ENCODE measurements around the gene SAC3D1. TPM values are rescaled to one million over a fixed set of nuclear protein-coding genes. Genes with fewer than 3 reads are reported as not detected.
A peak's percentile ranks its signal among the peaks of the same experiment; 100 is the strongest.

The SAC3D1 gene
- total RNA-seq, 4 donors from 2014 or later: 2.1 to 13.1 (median 6.0) TPM

DNA sequence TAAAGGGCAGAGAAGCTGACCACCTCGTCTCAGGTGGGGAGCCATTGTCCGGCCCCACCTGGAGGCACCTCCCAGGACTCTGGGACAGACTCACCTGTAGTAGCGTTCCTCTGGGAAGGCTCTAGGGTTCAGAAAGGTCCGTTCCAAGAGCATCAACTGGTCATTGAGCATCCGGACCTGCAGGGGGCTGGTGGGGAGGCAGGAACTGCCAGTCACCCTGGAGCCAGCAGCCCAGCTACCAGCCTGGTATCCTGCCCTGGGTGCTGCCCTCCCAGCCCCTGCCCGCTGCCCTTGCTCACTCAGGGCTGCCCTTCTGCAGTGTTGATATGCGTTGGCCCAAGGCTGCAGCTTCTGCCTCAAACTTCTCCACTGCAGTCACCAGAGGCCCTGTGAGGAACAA lies 4.7 kb downstream of the SAC3D1 start:
- Histone ChIP-seq H3K9me3 (no peaks in the 10 kb centered on the region), H3K27me3 (no peaks in the 10 kb centered on the region), H3K4me1 (peaks cover 3 to 7% of the 10 kb centered on the region in 2 donors), H3K27ac (no peak overlapping the region), H3K4me3 (replicated peaks in 1 of 3) (no peak overlapping the region), H3K36me3 (no peaks in the 10 kb centered on the region)
- DNase-seq: no peak
- intact Hi-C loops (cut with DNase I): no loop called here
- WGBS, 2 donors: 86 to 89% methylated on average over 2 to 6 of the region's 7 CpGs
- TF ChIP-seq POLR2A (IDR thresholded peaks at IDR 0.05): no peak
- TF ChIP-seq, protein P1, sequence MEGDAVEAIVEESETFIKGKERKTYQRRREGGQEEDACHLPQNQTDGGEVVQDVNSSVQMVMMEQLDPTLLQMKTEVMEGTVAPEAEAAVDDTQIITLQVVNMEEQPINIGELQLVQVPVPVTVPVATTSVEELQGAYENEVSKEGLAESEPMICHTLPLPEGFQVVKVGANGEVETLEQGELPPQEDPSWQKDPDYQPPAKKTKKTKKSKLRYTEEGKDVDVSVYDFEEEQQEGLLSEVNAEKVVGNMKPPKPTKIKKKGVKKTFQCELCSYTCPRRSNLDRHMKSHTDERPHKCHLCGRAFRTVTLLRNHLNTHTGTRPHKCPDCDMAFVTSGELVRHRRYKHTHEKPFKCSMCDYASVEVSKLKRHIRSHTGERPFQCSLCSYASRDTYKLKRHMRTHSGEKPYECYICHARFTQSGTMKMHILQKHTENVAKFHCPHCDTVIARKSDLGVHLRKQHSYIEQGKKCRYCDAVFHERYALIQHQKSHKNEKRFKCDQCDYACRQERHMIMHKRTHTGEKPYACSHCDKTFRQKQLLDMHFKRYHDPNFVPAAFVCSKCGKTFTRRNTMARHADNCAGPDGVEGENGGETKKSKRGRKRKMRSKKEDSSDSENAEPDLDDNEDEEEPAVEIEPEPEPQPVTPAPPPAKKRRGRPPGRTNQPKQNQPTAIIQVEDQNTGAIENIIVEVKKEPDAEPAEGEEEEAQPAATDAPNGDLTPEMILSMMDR (IDR thresholded peaks at IDR 0.05): no peak

DNA sequence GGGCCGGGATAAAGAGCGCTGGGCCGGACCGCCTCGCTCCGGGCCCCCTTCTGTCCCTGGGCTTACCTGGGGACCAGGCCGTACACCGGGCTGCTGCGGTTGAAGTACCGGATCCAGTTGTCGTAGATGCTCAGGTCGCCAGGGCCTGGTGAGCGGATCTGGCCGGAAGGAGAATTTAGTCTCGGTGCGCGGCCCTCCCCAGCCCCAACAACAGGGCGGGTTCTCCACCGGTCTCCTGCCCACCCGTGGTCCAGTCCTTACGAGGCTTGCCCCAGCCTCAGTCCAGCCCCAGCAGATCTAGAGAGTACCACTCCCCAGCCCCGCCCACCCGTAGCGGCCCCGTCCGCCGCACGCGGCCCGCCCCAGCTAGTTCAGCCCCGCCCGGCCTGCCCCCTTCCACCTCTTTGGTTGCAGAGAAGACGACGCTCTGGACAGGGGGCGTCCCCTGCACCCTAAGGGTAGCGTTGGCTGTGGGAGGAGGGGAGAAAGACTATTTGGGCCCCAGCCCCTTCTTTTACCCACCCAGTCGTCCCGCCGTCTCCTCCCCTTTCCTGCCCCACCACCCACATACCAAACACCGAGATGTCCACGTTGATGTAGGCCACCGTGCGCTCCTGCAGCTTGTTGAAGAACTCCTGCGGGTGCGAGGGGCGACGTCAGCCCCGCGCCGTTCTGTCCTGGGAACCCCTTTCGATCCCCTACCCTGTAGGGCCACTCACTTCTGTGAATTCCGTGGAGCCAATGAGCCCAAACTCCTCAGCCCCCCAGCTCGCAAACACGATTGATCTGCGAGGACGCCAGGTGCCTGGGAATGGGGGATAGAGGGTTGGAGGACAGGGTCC lies 6.8 kb downstream of the SAC3D1 start:
- peak overlapping the region in 2 of 3 donors; percentile 12 to 26 for H3K4me3 ChIP-seq (replicated peaks in 1 of 3)
- TF ChIP-seq, protein P1 (IDR thresholded peaks at IDR 0.05): no peak
- TF ChIP-seq POLR2A (IDR thresholded peaks at IDR 0.05): no peak
- 18 to 21% methylated on average over 52 to 53 of the region's 56 CpGs for WGBS, 2 donors
- H3K27me3 ChIP-seq: no peaks in the 10 kb centered on the region
- no peaks in the 10 kb centered on the region for H3K36me3 ChIP-seq
- no peaks in the 10 kb centered on the region for H3K4me1 ChIP-seq
- intact Hi-C loops (cut with DNase I): no loop called here
- H3K27ac ChIP-seq: no peak overlapping the region
- no peak for DNase-seq
- H3K9me3 ChIP-seq: no peaks in the 10 kb centered on the region

DNA sequence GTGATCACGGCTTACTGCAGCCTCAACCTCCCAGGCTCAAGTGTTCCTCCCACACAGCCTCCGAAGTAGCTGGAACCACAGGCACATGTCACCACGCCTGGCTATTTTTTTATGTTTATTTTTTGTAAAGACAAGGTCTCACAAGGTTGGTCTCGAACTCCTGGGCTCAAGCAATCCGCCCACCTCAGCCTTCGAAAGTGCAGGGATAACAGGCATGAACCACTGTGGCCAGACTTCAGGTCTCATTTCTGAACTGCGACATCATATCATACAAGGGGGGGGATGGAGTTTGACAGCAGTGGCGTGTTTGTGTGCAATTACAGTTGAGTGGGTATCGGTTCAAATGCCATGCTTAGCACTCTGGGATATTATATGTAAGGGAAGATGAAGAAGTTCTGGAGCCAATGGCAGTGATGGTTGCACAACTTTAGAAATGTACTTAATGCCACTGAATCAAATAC lies 10.4 kb downstream of the SAC3D1 start:
- no peak overlapping the region for H3K27ac ChIP-seq
- DNase-seq: no peak
- no peaks in the 10 kb centered on the region for H3K9me3 ChIP-seq
- intact Hi-C loops (cut with DNase I): no loop called here
- WGBS, 2 donors: 85 to 90% methylated on average over 9 of the region's 9 CpGs
- H3K4me1 ChIP-seq: no peaks in the 10 kb centered on the region
- no peak overlapping the region for H3K4me3 ChIP-seq (replicated peaks in 1 of 3)
- no peaks in the 10 kb centered on the region for H3K36me3 ChIP-seq
- H3K27me3 ChIP-seq: no peaks in the 10 kb centered on the region
- TF ChIP-seq POLR2A (IDR thresholded peaks at IDR 0.05): no peak
- TF ChIP-seq, protein P1 (IDR thresholded peaks at IDR 0.05): no peak

DNA sequence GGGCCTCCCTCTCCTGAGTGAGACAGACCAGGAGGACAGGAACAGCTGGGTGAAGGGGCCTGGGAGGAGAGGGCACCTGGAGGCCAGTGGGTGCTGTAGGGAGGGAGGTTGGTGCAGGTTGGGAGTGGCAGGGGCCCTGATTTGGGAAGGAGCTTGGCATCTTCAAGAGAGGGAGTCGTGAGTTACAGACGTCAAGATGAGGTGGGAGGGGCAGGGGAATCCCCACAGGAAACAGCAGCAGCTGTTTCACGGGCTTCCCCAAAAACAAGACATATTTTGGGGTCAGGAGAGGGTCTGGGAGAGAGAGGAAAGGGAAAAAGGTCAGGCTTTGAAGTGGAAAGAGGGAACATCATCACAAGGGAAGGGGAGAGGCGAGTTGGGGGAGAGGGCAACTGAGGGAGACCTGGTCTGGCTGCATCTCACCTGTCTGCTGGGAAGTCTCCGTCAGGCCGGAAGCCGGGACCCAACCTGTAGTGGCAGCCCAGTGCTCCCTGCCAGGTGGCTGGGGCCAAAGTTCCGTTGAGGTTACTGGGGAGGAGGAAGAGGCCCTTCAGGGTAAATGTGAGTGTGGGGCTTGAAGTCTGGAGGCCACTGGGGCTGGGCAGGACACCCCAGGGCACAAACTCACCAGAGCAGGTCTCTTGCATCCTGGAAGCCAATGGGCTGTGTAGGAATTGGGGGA lies 13.0 kb downstream of the SAC3D1 start:
- WGBS, 2 donors: 56% methylated on average over 8 of the region's 8 CpGs
- TF ChIP-seq POLR2A (IDR thresholded peaks at IDR 0.05): no peak
- TF ChIP-seq, protein P1 (IDR thresholded peaks at IDR 0.05): no peak
- H3K4me3 ChIP-seq (replicated peaks in 1 of 3): no peak overlapping the region
- H3K27me3 ChIP-seq: no peaks in the 10 kb centered on the region
- H3K27ac ChIP-seq: no peak overlapping the region
- H3K9me3 ChIP-seq: no peaks in the 10 kb centered on the region
- H3K4me1 ChIP-seq: no peaks in the 10 kb centered on the region
- intact Hi-C loops (cut with DNase I): no loop called here
- no peak for DNase-seq
- H3K36me3 ChIP-seq: no peaks in the 10 kb centered on the region

DNA sequence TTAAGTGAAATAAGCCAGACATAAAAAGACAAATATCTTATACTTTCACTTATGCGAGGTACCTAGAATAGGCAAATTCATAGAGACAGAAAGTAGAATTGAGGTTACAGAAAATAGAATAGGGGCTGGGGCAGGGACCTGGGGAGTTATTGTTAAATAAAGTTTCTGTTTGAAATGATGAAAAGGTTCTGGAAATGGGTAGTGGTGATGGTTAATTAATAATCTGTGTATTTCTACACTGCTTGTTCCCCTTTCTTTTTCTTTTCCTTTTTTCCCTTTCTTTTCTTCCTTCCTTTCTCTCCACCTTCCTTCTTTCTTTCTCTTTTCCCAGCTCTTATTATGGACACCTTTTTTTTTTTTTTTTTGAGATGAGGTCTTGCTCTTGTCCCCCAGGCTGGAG lies 14.5 kb downstream of the SAC3D1 start:
- intact Hi-C loops (cut with DNase I): no loop called here
- 87 to 93% methylated on average over 1 of the region's 1 CpG for WGBS, 2 donors
- DNase-seq: no peak

More for the DNA sequence above, 14.5 kb downstream of the SAC3D1 start:
- Histone ChIP-seq H3K4me1 (no peaks in the 10 kb centered on the region), H3K27me3 (no peaks in the 10 kb centered on the region), H3K36me3 (no peaks in the 10 kb centered on the region), H3K4me3 (replicated peaks in 1 of 3) (no peak overlapping the region), H3K9me3 (no peaks in the 10 kb centered on the region), H3K27ac (no peak overlapping the region)
- no peak for TF ChIP-seq POLR2A (IDR thresholded peaks at IDR 0.05)
- TF ChIP-seq, protein P1 (IDR thresholded peaks at IDR 0.05): no peak
